Tibial nerve (tissue), 4 donors: Measurements from ENCODE around the gene STK39. TPM values are rescaled to one million over a fixed set of nuclear protein-coding genes. Genes with fewer than 3 reads are reported as not detected.

ENCODE experiments used
- DNase-seq, 2 donors: peaks; one replicate each; pipeline ENCODE4 v3.0.0-alpha.2; 2019; ENCODE audit warnings: low spot score in 2 of 2
- H3K27ac ChIP-seq, 4 donors: fragments of 200-600 bp; sonication (generic) in 3 of 4; one replicate each; pipeline ENCODE4 v1.5.1; 2017 to 2019; ENCODE audit warnings: mild to moderate bottlenecking in 1 of 4
- H3K27me3 ChIP-seq, 2 donors: fragments of 200-600 bp; sonication (generic) in 1 of 2; one replicate each; pipeline versions ENCODE4 v1.5.1 to v1.6.0; 2017 to 2019
- H3K36me3 ChIP-seq, 3 donors: fragments of 200-600 bp; sonication (generic); one replicate each; pipeline ENCODE4 v1.5.1; 2018 to 2019
- H3K4me1 ChIP-seq, 4 donors: fragments of 200-600 bp; sonication (generic) in 3 of 4; one replicate each; pipeline ENCODE4 v1.5.1; 2017 to 2019
- H3K4me3 ChIP-seq, 4 donors: fragments of 200-600 bp; sonication (generic) in 3 of 4; one replicate each; pipeline ENCODE4 v1.5.1; 2017 to 2019; ENCODE audit warnings: mild to moderate bottlenecking in 1 of 4, moderate library complexity in 1 of 4
- H3K9me3 ChIP-seq, 4 donors: fragments of 200-600 bp; sonication (generic) in 3 of 4; one replicate each; pipeline ENCODE4 v1.5.1; 2017 to 2019
- EP300 ChIP-seq, 2 donors: sonication (generic); formaldehyde crosslinking; IDR thresholded peaks; one replicate each; pipeline ENCODE4 v1.6.1; 2017; ENCODE audit warnings: antibody characterized with exemption in 2 of 2, mild to moderate bottlenecking in 1 of 2
- POLR2A ChIP-seq, 2 donors: fragments of 450-650 bp; IDR thresholded peaks; one replicate each; pipeline ENCODE4 v1.6.1; 2017; ENCODE audit warnings: antibody characterized with exemption in 2 of 2, mild to moderate bottlenecking in 2 of 2, moderate library complexity in 2 of 2
- whole genome bisulfite sequencing, 2 donors: methylation state at CpG; one replicate each; pipeline ENCODE4 v1.1.5; 2018; 5-methylcytosine and 5-hydroxymethylcytosine counted together
- total RNA-seq, 4 donors: library from RNA; depleted of rRNA; stranded (reverse); fragments of >200 nt; gene quantifications; one replicate each; pipeline ENCODE4 v1.1.0, GENCODE V29; 2016
- TF ChIP-seq, protein P1 (sequence below), 5 experiments: fragments of 200-600 bp in 3 of 5; fragments of 450-650 bp in 2 of 5; sonication (generic) in 3 of 5; IDR thresholded peaks; one replicate each; pipeline ENCODE4 v1.5.1; 2016 to 2019; ENCODE audit warnings: antibody characterized with exemption in 5 of 5, mild to moderate bottlenecking in 3 of 5, moderate library complexity in 2 of 5

Gene STK39
- total RNA-seq, 4 donors from 2014 or later = 8.5 to 13.5 (median 12.0) TPM

DNA sequence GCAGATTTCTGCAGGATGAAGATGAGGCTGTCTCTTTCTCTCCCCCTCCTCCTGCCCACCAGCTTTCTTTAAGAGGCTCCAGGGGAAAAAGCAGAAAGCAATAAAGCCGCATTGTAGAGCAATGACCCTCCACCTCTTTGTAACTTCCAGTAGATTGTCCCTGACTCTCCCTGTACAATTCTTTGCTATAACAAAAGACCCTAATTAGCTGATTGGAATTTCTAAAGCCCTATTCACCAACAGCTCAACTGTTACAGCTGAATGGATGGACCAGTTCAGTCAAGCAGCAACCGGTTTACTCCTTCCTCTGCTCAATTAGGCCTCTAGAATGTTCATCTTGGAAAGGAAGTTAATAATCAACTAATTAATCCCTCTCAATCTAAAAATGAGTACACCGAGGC lies 301.0 kb downstream of the STK39 start:
- H3K27me3 ChIP-seq = no peaks in the 10 kb centered on the region
- TF ChIP-seq, protein P1, sequence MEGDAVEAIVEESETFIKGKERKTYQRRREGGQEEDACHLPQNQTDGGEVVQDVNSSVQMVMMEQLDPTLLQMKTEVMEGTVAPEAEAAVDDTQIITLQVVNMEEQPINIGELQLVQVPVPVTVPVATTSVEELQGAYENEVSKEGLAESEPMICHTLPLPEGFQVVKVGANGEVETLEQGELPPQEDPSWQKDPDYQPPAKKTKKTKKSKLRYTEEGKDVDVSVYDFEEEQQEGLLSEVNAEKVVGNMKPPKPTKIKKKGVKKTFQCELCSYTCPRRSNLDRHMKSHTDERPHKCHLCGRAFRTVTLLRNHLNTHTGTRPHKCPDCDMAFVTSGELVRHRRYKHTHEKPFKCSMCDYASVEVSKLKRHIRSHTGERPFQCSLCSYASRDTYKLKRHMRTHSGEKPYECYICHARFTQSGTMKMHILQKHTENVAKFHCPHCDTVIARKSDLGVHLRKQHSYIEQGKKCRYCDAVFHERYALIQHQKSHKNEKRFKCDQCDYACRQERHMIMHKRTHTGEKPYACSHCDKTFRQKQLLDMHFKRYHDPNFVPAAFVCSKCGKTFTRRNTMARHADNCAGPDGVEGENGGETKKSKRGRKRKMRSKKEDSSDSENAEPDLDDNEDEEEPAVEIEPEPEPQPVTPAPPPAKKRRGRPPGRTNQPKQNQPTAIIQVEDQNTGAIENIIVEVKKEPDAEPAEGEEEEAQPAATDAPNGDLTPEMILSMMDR (IDR thresholded peaks at IDR 0.05) = no peak
- TF ChIP-seq POLR2A (IDR thresholded peaks at IDR 0.05) (no peak), EP300 (IDR thresholded peaks at IDR 0.05) (no peak)
- 44 to 50% methylated on average over 3 of the region's 3 CpGs for WGBS, 2 donors
- H3K4me1 ChIP-seq = peaks cover 0 to 8% (median 0%) of the 10 kb centered on the region in 4 donors
- H3K27ac ChIP-seq = no peak overlapping the region
- no peaks in the 10 kb centered on the region for H3K36me3 ChIP-seq
- DNase-seq = no peak
- no peak overlapping the region for H3K4me3 ChIP-seq
- no peaks in the 10 kb centered on the region for H3K9me3 ChIP-seq

GRCh38 chr2:167945660-167946368 lies 301.6 kb downstream of the STK39 start:
- Histone ChIP-seq H3K4me3 (no peak overlapping the region), H3K27ac (peak overlapping the region in 1 of 4 donors; percentile 35), H3K36me3 (no peaks in the 10 kb centered on the region), H3K27me3 (no peaks in the 10 kb centered on the region), H3K4me1 (peaks cover 0 to 8% (median 0%) of the 10 kb centered on the region in 4 donors), H3K9me3 (no peaks in the 10 kb centered on the region)
- no peak for TF ChIP-seq POLR2A (IDR thresholded peaks at IDR 0.05)
- TF ChIP-seq, protein P1 (IDR thresholded peaks at IDR 0.05) = no peak
- no peak for TF ChIP-seq EP300 (IDR thresholded peaks at IDR 0.05)
- WGBS, 2 donors = 64 to 67% methylated on average over 10 of the region's 10 CpGs
- no peak for DNase-seq

GRCh38 chr2:167944825-167945659 lies 302.4 kb downstream of the STK39 start:
- H3K4me1 ChIP-seq = peaks cover 0 to 8% (median 0%) of the 10 kb centered on the region in 4 donors
- no peaks in the 10 kb centered on the region for H3K36me3 ChIP-seq
- no peaks in the 10 kb centered on the region for H3K27me3 ChIP-seq
- peak overlapping the region in 1 of 4 donors; percentile 35 for H3K27ac ChIP-seq
- no peaks in the 10 kb centered on the region for H3K9me3 ChIP-seq
- no peak for DNase-seq
- 57 to 63% methylated on average over 8 of the region's 8 CpGs for WGBS, 2 donors
- no peak for TF ChIP-seq EP300 (IDR thresholded peaks at IDR 0.05)
- no peak for TF ChIP-seq POLR2A (IDR thresholded peaks at IDR 0.05)
- TF ChIP-seq, protein P1 (IDR thresholded peaks at IDR 0.05) = no peak
- H3K4me3 ChIP-seq = no peak overlapping the region

DNA sequence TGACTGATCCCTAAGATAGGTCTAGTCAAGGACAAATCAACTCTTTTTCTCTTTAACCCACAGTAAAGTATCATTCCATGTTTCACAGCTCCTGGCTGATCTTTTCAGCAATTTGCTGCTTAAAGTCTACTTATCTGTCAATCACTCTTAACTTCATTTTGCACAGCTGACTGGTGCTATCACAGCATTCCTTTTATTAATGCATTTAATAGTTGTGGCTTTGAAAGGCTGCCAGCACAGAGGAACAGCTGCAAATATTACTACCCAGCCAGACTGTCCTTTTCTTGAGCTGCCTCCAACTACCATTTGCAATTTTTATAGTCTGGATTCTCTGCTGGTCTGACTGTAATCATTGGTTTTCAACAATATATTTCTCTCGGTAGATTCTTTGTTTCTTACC lies 303.5 kb downstream of the STK39 start:
- 49 to 71% methylated on average over 1 of the region's 1 CpG for WGBS, 2 donors
- DNase-seq = no peak
- Histone ChIP-seq H3K4me3 (no peak overlapping the region), H3K4me1 (peaks cover 0 to 8% (median 0%) of the 10 kb centered on the region in 4 donors), H3K27me3 (no peaks in the 10 kb centered on the region), H3K9me3 (no peaks in the 10 kb centered on the region), H3K27ac (no peak overlapping the region), H3K36me3 (no peaks in the 10 kb centered on the region)
- TF ChIP-seq, protein P1 (IDR thresholded peaks at IDR 0.05) = no peak
- no peak for TF ChIP-seq EP300 (IDR thresholded peaks at IDR 0.05)
- TF ChIP-seq POLR2A (IDR thresholded peaks at IDR 0.05) = no peak

DNA sequence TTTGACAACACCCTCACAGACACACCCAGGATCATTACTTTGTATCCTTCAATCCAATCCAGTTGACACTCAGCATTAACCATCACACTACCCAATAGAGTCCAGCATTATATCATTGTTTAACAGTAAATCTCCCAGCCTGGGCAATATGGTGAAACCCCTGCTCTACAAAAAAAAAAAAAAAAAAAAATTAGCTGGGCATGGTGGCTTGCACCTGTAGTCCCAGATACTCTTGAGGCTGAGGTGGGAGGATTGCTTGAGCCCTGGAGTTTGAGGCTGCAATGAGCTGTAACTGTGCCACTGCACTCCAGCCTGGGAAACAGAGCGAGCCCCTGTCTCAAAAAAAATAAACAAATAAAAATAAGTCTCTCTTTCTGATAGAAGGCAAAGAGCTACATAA lies 304.0 kb downstream of the STK39 start:
- TF ChIP-seq, protein P1 (IDR thresholded peaks at IDR 0.05) = no peak
- Histone ChIP-seq H3K9me3 (no peaks in the 10 kb centered on the region), H3K27me3 (no peaks in the 10 kb centered on the region), H3K36me3 (no peaks in the 10 kb centered on the region), H3K4me3 (no peak overlapping the region), H3K4me1 (peaks cover 0 to 8% (median 0%) of the 10 kb centered on the region in 4 donors), H3K27ac (no peak overlapping the region)
- WGBS, 2 donors = 90 to 100% methylated on average over 1 of the region's 1 CpG
- DNase-seq = no peak
